GM19238 (cell line): ENCODE data around the gene ADGRG6.
"Not testable (repeated sequence)": the region's sequence is repeated elsewhere in the genome, so short reads cannot be mapped to it uniquely, and the experiment has no call there.

Experiments
- DNase-seq: peaks from one replicate; pipeline ENCODE4 v3.0.0; 2011; ENCODE audit warnings: low spot score; ENCODE audit not compliant: insufficient read length

ADGRG6 gene

DNA sequence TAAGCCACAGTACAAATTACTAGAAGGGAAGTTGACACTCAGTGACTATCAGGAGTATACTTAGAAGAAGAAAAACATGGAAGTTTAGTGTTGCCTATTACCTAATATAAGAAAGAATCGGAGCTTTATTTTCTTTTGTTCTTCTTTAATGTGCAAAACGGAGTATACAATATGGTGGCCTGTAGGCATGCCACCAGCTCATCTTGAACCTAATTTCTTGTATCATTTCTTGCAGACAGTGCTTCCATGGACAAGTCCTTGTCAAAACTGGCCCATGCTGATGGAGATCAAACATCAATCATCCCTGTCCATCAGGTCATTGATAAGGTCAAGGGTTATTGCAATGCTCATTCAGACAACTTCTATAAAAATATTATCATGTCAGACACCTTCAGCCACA, 141.3 kb downstream of the ADGRG6 start:
- no peak for DNase-seq

- no peak for DNase-seq
Measured at GRCh38 chr6:142443532-142443931, 141.7 kb downstream of the ADGRG6 start.

DNA sequence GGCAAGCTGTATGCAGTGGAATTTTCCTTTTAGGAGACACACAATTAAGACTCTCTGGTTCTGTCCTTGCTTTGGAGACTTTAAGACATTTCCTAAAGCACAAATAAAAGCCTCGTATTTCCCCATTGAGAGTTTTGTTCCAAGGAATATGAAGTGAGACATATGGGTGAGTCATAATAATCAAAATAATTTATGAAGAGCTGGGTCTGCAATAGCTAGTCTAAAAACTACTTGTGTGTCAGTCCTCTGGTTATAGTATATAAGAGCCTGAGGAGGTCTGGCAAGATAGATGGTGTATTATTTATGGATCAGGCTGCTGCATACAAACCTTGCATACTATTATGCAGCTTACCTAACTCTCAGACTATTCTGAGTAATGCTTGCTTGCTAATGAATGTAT, 142.6 kb downstream of the ADGRG6 start:
- DNase-seq: no peak

- DNase-seq: no peak
Measured at GRCh38 chr6:142444881-142445301, 143.1 kb downstream of the ADGRG6 start.

- no peak for DNase-seq
Measured at GRCh38 chr6:142446168-142446567, 144.4 kb downstream of the ADGRG6 start.

GRCh38 chr6:142446576-142446975, 144.8 kb downstream of the ADGRG6 start:
- DNase-seq: no peak

- no peak for DNase-seq
Measured at GRCh38 chr6:142448091-142448729, 146.4 kb downstream of the ADGRG6 start.

- DNase-seq: not testable (repeated sequence)
Measured at GRCh38 chr6:142450856-142451255, 149.0 kb downstream of the ADGRG6 start.

GRCh38 chr6:142452993-142453392, 151.2 kb downstream of the ADGRG6 start:
- no peak for DNase-seq

GRCh38 chr6:142454196-142454595, 152.4 kb downstream of the ADGRG6 start:
- DNase-seq: not testable (repeated sequence)

GRCh38 chr6:142454848-142455247, 153.0 kb downstream of the ADGRG6 start:
- DNase-seq: not testable (repeated sequence)

- no peak for DNase-seq
Measured at GRCh38 chr6:142455957-142456589, 154.3 kb downstream of the ADGRG6 start.

GRCh38 chr6:142457638-142458406, 156.0 kb downstream of the ADGRG6 start:
- no peak for DNase-seq

DNA sequence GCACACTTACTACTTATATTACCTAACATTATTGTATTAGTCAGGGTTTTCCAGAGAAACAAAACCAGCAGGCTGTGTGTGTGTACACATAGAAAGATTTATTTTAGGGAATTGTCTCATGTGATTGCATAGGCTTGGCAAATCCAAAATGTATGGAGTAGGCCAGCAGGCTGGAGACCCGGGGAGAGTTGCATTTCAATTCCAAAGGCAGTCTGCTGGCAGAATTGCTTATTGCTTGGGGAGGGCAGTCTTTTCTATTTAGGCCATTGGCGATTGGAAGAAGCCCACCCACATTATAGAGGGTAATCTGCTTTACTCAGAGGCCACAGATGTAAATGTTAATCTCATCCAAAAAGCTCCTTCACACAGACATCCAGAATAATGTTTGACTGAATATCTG, 157.0 kb downstream of the ADGRG6 start:
- no peak for DNase-seq

GRCh38 chr6:142459271-142459670, 157.5 kb downstream of the ADGRG6 start:
- no peak for DNase-seq

GRCh38 chr6:142462260-142462659, 160.5 kb downstream of the ADGRG6 start:
- DNase-seq: no peak

GRCh38 chr6:142463988-142464387, 162.2 kb downstream of the ADGRG6 start:
- DNase-seq: no peak

GRCh38 chr6:142469220-142469619, 167.4 kb downstream of the ADGRG6 start:
- no peak for DNase-seq

GRCh38 chr6:142470421-142470820, 168.6 kb downstream of the ADGRG6 start:
- DNase-seq: no peak

GRCh38 chr6:142474531-142475289, 172.9 kb downstream of the ADGRG6 start:
- no peak for DNase-seq

- DNase-seq: no peak
Measured at GRCh38 chr6:142476452-142476851, 174.6 kb downstream of the ADGRG6 start.

DNA sequence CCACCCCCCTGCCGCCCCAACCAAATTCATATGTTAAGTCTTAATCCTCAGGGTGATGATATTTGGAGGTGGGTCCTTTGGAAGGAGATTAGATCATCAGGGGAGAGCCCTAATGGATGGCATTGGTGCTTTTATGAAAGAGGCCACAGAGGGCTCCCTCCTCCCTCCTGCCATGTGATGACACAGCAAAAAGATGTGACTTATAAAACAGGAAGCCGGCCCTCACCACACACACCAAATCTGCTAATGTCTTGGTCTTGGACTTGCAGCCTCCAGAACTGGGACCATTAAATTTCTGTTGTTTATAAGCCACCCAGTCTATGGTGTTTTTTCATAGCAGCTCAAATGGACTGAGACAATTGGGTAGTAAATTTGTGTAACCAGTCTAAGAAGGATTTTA, 176.3 kb downstream of the ADGRG6 start:
- DNase-seq: no peak
